HG02759 (cell line): Measurements from ENCODE around the gene BMI1.
A peak's percentile ranks its signal among the peaks of the same experiment; 100 is the strongest.
"Not testable (repeated sequence)": the region's sequence is repeated elsewhere in the genome, so short reads cannot be mapped to it uniquely, and the experiment has no call there.

Experiments used
- ATAC-seq: cut with Tn5 transposase; IDR thresholded peaks from one replicate; pipeline ENCODE4 v1.9.1; 2021; ENCODE audit warnings: mild to moderate bottlenecking, moderate library complexity; ENCODE audit not compliant: unreplicated experiment

The BMI1 gene

DNA sequence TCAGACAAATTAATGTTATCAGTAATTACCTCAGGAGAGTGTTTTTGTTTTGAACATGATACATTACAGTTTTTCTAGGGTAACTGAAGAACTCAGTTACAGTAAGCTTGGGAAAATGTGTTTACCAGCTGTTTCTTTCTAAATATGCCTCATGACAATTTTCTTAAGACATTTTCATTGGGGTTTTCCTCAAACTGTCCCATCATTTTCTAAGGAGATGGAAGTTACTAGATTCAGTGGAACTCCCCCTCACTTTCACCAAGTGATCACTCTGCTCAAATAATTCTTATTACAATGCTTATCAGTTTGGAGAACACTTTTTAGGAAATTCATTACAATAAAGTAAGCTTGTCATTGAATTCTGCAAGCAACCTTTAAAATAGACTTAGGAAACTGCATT, 18.0 kb downstream of the BMI1 start:
- no peak for ATAC-seq

DNA sequence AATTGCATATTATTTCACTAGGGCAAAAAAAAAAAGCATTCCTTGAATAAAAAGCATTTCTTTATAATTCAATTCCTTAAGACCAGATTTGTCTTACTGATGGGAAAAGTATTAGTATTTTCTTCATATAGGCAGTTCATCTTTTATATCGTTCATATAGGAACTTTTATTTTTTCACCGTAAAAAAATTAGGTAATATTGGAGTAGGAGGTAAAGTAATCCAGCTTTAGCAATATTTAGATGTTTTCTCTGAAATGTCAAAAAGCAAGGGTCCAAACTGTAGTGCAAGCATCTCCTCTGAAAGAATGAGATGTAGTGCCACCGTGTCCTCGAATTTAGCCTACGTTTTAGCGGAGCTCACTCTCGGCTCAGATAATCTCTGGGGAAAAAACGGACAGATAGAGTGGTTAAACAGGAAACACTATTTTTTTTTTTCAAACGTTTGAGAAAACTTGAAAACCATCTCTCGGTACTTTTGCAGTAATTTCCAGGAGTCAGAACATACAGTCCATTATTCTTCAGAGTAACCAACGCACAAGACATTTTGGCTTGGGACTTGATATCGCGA, 18.9 kb downstream of the BMI1 start:
- ATAC-seq, result no peak

DNA sequence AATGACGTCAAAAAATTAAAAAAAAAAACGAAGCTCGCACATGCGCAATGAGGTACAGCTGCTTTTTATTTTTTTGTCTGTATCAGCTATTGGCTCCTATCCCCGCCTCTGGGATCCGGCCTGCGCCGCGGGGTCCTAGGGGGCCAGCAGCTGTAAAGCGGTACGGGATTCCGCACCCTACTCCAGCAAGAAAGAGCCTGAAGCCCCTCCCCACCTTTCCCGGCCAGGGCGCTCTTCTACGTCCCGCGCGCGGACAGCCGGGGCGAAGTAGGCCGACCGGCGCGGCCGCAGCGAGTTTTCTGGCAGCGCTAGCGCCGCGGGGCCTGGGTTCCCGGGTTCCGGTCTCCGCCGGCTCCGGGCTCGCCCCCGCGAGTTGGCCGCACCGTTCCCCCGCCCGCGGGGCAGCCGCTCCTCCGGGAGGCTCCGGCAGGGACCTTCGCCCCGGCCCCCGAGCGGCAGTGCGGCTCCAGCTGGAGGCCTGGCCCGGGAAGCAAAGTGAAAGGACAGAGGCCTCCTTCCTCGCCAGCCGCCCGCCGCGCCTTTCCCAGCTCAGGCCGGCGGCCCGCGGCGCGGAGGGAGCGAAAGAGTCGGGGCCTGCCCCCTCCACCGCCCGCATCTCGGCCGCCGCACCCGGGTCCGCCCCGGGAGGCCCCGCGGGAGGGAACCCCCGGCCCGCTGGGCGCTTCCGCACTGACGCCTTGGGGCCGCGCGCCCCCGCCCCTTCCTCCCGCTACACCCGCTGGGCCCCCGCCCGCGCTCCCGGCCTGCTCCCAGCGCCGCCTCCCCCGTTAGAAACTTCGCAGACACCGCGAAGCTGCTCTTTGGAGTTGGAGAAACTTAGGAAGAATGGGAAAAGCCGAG, 19.7 kb downstream of the BMI1 start:
- ATAC-seq, result peak; percentile 55

DNA sequence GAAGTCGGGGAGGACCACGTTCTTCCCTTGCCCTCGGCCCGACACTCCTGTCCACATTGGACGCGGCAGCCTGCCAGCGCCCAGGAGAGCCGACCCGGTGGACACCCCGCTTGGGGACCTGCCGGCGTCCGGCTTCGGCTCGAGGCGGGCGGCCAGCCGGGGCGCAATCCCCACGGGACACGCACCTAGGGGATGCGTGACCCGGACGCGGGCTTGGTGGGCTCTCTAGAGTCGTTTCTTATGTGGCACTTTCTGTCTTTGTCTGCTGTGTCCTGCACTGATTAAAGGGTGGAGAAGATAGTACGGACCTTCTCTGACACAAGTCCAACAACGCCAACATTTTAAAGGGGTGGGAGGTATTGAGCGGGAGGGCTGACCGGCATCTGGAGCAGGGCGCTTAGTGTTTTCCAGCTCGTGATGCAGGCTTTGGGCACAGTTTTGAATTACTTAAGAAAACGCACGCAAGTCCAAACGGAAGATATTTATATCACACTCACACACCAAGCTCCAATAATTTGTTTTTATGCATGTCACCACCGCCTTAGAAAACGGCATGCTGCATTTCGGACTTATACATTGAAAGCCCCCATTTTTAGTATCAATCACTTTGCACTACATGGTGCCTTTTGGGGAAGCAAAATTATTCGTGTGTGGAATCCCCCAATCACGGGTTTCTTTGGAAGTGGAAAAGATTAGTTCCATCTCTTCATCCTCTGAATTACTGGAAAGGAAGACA, 20.5 kb downstream of the BMI1 start:
- peak; percentile 24 for ATAC-seq

DNA sequence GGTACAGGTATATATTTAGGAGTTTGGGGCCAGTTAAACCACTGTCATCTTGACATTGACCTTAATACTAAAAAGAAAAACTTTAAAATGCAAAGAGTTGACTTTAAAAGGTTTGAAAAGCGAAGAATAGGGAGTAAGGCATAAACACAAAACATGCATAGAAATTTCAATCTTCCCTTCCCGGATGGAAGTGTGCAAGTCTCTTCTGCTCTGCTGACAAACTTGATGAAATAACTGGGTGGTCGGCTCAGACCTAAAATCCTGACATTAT, 21.0 kb downstream of the BMI1 start:
- ATAC-seq, result no peak

DNA sequence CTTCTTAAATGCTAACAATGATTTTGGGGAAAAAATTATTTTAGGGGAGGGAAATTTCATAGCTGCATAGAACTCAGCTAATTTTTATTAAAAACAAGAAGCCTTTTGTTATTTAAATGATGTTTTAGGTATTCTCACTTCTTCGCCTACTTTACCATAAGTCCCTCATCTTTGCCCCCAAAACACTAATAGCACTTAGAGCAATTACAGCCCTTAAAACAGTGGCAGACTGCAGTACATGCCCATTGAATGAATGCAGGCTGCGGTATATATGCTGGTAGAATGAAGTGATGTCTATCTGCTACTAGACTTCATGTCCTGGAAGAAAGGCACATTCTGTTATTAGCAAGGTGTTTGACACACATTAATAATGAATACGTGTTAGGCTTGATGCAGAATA, 21.5 kb downstream of the BMI1 start:
- no peak for ATAC-seq

DNA sequence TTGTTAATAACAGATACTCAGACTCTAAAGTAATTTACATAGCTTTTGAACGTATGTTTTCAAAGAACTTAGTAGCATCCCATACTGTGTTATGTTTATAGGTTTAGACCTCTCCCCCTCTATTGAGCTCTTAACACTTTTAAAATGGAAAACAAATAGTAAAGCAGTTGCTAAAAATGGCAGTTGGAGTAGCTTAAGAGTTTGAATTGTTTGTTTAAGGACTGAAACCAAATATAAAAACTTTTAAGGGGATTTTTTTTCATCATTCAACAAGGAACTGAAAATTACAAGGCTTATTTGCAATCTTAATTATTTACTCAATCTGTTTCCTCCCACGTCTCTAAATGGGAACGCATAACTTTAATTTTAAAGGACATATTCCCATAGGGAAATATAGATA, 22.8 kb downstream of the BMI1 start:
- ATAC-seq, result no peak

DNA sequence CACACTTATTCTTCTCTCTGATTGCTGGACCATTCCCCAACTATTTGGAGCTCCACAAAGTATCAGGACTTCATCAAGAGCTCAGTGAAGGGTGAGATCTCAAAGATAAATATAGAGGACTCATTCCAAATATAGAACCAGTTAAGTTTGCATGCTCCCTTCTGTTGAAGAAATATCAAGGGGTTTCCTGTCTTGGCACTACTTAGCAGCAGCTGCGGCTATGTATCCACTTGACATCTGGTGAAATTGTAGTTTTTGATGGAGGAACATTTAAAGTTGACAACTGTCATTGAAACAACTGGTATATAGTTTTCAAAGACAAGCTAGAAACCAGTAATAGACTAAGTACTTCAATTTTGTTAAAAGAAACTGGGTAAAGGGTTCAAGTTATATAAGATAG, 23.4 kb downstream of the BMI1 start:
- no peak for ATAC-seq

DNA sequence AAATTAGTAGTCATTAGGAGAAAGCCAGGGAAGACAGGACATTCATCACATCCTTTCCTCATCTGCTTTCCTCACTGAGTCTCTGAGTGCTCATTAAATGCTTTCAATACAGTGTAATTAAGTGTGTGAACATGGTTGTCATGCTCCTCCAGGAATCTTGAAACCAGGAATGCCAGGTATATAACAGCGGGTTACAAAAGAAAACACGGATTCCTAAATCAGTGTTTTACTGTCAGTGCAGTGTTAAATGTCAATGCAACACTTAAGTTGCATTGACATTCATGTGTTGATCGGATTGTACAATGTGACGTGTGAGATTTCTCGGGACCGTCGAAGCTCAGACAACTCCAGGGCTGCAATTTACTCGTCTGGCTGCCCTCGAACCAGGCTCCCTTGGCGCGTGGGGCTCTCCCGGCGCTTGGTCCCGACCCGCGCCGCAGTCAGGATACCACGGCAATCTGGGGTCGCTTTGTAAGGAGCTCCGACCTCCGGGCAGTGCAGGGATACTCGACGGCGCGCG, 23.9 kb downstream of the BMI1 start:
- ATAC-seq, result no peak

DNA sequence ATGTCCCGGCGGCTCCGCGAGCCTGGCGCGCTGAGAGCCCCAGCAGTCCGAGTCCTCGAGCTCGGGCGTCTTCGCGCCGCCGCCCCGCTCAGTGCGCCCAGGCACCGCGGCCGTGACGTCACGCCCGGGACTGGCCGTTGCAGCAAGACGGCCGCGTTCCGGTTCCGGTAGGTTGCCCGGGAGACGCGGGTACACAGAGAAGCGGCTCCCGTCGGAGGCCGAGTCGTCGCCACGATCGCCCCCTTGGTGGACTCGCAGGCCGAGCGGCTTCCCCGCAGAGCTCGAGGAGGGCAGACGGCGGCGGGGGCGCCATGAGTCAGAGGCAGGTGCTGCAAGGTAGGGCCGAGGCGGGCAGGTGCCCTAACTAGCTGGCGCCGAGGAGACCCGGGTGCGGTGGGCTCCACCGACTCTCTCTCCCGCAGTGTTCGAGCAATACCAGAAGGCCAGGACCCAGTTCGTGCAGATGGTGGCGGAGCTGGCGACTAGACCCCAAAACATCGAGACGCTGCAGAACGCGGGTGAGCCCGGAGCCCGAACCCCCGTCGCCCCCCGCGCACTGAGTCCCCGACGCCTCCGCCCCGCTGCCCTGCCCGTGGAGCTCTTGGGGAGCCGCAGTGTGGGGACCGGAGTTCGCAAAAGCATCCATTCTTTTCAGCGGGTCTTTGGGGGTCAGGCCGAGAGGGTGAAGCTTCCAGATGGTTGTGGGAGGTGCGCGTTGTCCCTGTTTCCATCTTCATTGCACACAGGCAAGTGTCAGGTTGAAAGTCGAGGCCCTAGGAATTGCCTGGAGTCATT, 24.6 kb downstream of the BMI1 start, which contains the start of gene SPAG6:
Gene SPAG6, plus strand, starts transcription at position 196 of the 795 bp plus-strand sequence. Its CDS starts 116 bp downstream, at position 312.
- ATAC-seq, result peak; percentile 43

DNA sequence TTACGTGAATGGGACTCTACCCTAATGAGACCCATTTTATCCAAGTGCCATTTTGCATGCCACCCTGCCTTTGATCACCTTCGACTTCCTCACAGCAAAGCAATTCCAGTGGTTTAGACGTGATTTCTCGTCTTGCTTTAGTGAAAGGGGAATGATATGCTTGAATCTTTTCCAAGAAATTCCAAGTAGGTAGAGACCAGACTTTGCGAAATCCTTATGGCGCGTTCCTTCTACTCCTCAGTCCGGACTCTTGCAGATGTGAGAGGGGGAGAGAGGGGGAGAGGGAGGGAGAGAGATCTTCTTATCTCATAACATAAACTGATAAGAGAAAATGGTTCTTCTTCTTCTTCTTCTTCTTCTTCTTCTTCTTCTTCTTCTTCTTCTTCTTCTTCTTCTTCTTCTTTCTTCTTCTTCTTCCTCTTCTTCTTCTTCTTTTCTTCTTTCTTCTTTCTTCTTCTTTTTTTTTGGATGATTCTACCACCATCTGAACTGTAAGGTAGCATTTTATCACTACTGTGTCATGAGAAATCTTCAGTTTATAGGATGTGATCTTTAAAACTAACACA, 25.3 kb downstream of the BMI1 start:
- no peak for ATAC-seq

DNA sequence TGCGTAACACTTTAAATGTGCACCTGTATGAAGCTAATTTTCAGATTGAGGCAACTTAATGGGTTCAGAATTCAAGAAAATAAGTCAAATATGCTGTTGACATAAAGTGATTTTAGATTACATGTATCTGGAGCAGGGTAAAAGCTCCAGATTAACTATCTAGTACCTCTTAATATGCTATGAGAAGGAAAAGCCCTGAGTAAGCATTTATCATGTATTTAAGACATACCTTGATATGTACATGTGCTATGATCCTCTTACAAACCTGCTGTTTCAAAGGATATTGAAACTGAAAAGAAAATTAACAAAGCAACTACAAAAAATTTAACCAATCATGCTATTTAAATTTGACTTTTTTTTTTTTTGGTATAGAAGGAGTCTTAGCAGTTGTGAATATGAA, 28.9 kb downstream of the BMI1 start:
- no peak for ATAC-seq

DNA sequence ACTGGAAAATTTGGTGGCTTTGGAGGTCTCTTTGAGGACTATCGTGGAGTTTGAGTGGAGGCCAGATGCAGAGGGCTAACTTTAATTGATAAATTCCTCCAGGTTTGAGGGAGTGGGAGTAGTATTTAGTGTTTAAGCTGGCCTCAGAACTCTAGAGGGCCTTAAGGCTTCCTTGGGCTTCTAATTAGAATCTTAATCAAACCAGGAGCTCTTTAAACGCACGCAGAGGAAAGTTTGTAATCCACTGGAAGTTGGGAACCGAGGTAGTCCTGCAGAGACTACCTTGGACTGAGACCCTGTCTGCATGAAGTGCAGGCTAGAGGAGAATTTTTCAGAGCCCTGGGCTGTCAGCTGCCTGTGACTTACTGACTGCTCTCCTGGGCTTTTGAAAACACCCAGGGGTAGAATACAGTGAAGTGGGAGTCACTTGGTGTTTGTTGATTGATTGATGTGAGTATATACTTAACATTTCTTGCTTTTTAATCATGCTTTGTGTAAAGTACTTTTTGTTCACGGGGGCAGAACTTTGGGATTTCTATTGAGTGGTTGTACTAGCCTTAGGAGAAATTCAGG, 30.3 kb downstream of the BMI1 start:
- ATAC-seq, result no peak

DNA sequence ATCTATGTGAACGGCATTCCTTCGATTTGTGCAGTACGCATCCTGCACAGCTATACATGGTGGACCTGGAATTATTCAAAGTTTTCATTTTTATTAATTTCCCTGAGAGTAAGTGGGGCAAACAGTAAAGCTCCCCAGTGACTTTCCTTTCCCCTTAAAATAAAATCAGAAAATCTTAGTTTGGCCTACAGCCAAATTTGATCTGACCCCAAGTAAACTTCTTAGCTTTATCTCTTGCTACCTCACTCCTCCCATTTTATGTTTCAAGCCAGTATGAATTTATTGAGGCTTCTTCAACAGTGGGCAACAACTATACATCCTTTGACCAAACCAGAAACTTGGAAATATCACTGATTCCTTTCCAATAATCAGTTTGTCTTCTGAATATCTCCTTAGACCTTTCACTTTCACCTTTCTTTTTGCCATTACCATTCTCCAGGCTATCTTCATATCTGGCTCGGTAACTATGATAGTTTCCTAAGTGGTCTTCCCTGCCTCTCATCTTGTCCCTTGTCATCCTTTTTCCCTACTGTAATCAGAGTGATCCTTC, 35.5 kb downstream of the BMI1 start:
- ATAC-seq, result no peak

DNA sequence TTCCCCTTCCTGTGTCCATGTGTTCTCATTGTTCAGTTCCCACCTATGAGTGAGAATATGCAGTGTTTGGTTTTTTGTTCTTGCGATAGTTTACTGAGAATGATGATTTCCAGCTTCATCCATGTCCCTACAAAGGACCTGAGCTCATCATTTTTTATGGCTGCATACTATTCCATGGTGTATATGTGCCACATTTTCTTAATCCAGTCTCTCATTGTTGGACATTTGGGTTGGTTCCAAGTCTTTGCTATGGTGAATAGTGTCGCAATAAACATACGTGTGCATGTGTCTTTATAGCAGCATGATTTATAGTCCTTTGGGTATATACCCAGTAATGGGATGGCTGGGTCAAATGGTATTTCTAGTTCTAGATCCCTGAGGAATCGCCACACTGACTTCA, 36.9 kb downstream of the BMI1 start:
- not testable (repeated sequence) for ATAC-seq

DNA sequence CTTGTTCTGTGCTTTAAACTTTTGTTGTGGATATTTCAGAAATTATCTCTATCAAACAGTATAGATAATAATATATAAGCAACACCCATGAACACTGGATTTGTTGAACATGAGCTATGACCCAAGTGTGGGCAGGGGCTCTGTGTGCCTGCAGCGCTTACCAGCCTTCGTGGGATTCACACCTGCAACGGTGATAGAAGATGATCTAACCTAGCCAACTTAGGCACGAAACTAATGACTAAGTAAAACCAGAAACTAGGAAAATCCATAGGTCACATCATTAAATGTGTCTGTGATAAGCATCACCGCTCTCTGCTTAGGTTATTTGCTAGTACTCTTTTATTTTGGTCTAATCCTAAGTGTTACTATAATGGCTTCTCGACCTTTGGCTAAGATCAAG, 42.4 kb downstream of the BMI1 start:
- no peak for ATAC-seq

DNA sequence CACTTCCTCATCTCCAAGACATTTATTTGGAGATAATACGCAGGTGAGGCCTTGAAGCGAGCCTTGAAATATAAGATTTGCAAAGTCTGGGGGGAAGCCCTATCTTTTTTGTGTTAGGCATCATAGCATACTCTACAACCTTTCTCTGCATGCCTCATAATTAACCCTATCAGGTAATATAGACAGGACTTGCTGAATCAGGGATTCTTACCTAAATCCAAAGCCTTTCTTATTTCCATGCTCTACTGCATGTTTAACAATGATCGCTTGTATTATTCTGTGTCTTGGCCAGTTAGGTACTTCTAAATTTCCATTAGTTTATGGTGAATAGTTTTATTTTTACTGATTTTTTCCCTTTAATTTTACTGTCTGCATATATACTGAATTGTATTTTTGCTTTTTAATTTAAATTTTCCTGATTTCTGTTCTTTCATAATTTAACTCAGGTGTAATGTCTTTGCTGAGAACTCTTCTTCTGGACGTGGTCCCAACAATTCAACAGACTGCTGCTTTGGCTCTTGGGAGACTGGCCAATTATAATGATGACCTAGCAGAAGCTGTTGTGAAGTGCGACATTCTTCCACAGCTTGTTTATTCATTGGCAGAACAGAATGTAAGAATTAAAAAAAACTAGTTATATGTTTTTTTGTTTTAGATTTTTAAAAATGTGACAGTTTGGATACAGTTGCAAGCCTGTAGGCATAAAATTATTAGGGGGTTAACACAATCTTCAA, 43.7 kb downstream of the BMI1 start:
- no peak for ATAC-seq

DNA sequence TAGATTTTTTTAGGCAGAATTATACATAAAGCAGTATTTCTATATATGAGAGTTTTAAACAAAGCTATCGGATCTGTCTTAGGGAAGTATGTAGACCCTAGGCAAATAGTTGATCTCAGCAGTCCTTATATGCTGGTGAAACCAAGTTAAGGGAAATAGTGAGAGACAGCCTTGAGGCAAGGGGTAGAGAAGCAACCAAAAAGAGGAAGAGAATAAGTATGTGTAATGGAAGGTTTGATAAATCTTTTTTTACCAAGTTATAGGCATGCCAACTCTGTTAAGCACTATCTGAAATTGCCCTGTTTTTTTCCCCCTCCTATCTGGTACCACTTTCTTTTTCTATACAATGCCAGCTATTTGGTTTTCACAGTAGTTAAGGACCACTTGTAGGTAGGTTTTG, 44.3 kb downstream of the BMI1 start:
- peak; percentile 40 for ATAC-seq

DNA sequence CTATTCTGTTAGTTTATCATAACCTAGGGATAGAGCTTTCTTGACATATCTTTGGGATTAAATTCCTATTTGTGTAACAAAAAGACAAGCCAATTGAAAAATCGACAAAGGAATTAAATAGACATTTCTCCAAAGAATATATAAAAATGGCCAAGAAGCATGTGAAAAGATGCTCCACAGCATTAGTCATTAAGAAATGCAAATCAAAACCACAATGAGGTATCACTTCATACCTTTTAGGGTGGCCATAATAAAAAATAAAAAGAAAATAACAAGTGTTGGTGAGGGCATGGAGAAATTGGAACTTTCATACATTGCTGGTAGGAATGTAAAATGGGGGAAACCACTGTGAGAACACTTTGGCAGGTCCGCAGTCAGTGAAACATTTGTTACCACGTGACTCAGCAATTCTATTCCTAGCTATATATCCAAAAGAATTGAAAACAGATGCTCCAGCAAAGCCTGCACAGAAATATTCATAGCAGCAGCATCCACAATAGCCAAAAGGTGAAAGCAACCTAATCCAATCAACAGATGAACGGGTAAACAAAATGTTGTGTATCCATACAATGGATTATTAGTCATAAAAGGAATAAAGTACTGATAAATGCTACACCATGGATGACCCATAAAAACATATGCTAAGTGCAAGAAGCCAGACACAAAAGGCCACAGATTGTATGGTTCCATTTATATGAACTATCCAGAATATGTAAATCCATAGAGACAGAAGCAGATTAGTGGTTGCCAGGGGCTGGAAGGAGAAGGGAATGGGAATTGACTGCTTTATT, 44.9 kb downstream of the BMI1 start:
- no peak for ATAC-seq
